Superior temporal gyrus (tissue), 1 donor: ENCODE measurements around the gene XKR7.
A peak's percentile ranks its signal among the peaks of the same experiment; 100 is the strongest.

Experiments
- DNase-seq: peaks from one replicate; pipeline ENCODE4 v3.0.0-alpha.2; 2016; ENCODE audit errors: extremely low spot score

The XKR7 gene

DNA sequence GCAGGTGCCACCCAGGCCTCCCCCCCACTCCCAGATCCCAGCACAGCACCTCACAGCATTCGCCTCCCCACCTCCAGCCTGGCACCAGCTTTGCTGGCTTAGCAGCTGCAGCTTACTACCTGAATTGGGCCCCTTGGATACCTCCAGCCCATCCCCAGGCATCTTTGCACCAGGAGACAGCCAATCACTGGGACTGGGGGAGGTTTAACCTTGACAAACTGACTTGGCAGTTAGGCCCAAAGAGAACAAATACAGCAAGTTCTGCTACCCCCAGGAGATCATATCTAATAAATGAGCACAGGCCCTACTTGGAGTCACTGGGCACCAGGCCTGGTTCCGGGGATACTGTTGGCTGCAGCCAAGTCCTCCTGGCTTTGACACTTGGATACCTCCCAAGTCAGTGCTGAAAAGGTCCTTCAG, 24.9 kb upstream of the XKR7 start:
- DNase-seq: peak; percentile 20

DNA sequence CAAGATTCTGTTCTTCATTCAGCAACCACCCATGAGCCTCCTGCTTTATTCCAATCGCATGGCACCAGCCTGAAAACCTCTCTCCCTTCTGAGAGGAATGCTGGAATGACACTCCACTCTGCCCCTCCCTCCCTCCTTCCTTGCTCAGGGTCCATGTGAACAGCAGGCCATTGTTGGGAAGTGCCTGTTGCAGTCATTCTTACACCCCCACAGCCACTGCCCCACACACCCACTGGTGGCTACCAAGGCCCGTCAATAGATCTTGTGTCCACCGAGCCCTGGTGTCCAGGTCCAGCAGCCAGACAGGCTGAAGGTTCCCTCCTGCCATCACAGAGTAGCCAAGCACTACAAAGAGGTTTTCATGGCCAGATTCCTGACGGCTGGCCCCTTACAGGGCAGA, 22.6 kb upstream of the XKR7 start:
- DNase-seq: no peak

GRCh38 chr20:31945785-31946184, 22.2 kb upstream of the XKR7 start:
- peak; percentile 9 for DNase-seq

DNA sequence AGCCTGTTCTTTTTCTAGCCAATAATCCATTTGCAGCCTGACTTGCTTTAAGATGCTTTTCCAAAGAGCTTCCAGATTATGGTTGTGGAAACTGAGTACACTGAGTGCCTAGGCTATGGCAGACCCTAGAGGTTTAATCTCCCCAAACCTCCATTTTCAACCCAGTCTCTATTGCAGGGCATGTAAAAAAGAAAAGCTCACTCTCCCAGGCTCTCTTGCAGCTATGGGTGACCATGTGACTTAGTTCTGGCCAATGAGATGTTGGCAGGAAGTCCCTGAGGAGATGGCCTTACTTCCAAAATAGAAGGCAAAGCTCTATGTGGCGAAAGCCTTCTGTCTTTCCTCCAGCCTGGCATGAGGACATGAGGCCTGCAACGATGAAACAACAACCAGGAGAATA, 19.9 kb upstream of the XKR7 start:
- DNase-seq: no peak

DNA sequence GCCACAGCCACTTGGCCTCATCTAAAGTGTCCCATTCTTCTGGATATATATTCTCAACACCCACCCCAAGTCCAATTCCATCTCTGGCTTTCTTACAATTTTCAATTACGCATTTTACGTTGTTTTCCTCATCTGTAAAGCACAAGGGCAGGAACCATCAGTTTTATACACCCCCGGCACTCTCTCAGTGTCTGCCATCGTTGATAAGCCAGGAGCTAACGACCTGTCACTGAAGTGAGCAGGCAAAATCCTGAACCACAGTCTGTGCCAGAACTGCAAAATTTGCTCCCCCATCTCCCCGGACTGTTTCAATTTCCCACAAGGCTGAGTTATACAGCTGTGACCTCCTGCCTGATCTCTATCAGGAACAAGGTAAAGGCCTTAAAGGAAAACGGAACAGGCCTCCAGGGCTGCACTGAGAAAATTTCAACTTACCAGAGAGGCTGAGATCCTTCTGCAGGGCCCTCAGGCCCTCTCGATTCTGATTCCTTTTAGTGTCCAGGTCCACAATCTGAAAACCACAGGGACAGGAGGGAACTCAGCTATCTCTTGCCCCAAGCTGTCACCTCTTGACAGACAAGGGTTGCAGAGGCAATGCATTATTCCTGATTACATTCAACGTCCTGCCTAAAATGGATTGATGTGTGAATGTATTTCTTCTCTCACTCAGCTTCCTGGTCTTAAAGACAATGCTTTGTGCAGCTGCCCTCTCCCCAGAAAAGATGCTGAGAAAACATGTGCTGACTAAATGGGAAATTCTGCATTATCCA, 17.9 kb upstream of the XKR7 start:
- DNase-seq: no peak

- no peak for DNase-seq
Observed at GRCh38 chr20:31951203-31951529, 16.8 kb upstream of the XKR7 start.

GRCh38 chr20:31951530-31952453, 16.2 kb upstream of the XKR7 start, which contains the start of gene PDRG1:
PDRG1 (minus strand) TSS chr20:31952046; CDS start chr20:31951961, 85 bp downstream.
- DNase-seq: peak; percentile 95

- no peak for DNase-seq
Observed at GRCh38 chr20:31953556-31954148, 14.3 kb upstream of the XKR7 start.

DNA sequence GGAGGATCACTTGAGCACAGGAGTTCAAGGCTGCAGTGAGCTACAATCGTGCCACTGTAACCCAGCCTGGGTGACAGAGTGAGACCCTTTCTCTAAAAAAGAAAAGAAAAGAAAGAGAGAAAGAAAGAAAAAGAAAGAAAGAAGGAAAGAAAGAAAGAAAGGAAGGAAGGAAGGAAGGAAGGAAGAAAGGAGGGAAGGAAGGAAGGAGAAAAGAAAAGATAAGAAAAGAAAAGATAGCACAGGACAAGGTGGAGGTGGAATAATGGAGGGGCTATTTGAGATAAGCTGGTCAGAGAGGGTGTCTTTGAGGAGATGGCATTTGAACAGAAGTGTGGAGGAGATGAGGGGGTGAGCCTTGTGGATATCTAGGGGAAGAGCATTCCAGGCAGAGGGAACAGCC, 13.5 kb upstream of the XKR7 start:
- no peak for DNase-seq

- no peak for DNase-seq
Observed at GRCh38 chr20:31956556-31957526, 11.1 kb upstream of the XKR7 start.

- no peak for DNase-seq
Observed at GRCh38 chr20:31962761-31963160, 5.2 kb upstream of the XKR7 start.

DNA sequence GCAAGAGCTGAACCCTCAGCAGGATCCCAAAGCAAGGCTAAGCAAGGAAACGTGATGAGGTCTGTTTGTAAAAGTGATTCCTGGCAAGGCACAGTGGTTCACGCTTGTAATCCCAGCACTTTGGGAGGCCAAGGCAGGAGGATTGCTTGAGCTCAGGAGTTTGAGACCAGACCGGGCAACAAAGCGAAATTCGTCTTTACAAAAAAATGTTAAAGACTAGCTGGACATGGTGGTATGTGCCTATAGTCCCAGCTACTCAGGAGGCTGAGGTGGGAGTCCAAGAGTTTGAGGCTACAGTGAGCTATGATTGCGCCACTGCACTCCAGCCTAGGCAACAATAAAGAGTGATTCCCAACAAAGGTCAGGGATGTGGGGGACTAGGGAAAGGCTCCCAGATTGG, 4.1 kb upstream of the XKR7 start:
- DNase-seq: no peak

- no peak for DNase-seq
Observed at GRCh38 chr20:31966991-31967655, 828 bp upstream of the XKR7 start.

DNA sequence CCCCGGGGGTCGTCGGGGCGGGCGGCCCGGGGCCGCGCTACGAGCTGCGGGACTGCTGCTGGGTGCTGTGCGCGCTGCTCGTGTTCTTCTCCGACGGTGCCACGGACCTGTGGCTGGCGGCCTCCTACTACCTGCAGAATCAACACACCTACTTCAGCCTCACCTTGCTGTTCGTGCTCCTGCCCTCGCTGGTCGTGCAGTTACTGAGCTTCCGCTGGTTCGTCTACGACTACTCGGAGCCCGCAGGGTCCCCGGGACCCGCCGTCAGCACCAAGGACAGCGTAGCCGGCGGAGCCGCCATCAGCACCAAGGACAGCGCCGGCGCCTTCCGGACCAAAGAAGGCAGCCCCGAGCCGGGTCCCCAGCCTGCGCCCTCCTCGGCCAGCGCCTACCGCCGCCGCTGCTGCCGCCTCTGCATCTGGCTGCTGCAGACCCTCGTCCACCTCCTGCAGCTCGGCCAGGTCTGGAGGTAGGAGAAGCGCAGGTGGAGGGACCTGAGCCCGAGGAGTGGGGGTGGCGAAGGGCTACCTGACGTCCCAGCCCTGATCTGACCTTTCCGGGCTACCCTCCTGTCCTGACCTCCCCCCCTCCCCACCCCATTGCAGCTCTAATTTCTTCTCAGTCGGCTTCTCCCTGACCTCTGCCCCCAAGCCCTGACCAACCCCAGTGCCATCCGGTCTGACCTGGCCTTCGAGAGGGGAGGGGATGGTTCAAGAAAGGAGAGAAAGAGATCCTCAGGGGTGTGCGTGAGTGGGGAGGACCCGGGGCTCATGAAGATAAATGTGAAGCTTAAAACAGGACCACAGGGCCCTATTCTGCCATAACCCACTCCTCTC, 558 bp downstream of the XKR7 start:
- DNase-seq: peak; percentile 51

DNA sequence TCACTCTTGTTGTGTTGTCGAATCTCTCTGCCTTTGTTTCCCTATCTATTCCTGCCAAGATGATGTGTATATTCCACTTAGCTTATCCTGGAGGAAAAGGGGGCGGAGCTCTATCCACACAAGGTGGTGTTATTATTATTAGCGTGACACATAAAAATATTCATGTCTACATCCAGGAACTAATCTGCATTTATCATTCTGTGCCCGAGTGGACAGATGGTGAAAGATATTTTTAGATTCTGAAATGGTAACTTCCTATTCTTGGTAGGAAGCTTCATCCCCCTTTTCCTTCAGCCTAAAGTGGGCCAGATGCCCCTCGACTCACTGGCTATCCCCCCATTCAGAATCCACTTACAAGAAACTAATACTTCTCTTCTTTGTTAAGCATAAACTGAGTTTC, 2.0 kb downstream of the XKR7 start:
- DNase-seq: no peak

DNA sequence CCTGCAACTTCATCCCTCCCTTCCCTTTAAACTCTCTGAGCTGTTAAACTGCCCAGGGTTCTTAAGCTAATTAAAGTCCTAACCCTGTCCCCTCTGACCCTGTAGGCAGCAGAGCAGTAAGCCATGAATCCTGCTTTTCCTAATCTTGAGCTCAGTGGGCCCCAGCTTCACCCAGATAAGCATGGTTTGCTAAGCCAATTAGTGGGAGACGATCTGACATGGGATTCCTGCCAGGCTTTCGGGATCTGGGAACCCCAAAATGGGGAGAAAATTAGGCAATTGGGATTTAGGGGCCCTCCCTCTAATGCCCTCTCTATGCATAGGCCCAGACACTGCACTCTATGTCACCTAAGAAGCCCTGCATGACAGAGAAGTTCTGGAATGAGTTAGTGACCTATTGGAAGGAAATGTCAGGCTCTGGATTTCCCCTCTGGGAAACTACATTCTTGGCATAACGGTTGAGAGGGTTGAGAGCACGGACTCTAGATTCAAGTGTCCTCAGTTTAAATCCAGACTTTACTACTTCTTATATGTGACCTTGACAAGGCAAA, 4.6 kb downstream of the XKR7 start:
- DNase-seq: no peak

GRCh38 chr20:31974296-31974695, 6.3 kb downstream of the XKR7 start:
- DNase-seq: no peak

- no peak for DNase-seq
Observed at GRCh38 chr20:31974951-31975487, 7.1 kb downstream of the XKR7 start.

DNA sequence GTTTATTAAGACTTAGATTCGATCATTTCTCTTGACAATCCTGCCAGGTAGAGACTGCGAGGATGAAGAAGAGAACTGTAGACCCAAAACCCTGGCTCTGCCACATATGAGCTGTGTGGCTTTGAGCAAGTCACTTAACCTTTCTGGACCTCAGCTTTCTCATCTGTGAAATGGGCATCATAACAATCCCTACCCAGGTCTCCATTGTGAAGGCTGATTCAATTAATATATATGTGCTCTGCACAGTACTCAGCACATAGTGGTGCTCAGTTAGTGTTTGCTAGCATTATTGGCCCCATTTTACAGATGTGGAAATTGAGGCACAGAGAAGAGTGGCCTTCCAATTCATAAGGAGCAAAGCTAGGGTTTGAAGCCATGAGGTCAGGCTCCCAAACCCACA, 7.9 kb downstream of the XKR7 start:
- no peak for DNase-seq
